ENCODE data around the gene STUM. TPM values are rescaled to one million over a fixed set of nuclear protein-coding genes. Genes with fewer than 3 reads are reported as not detected.

Gene STUM
- polyA plus RNA-seq, 1 donor (not counting 4 experiments of a cell fraction or from before 2014, with no cell fraction given), result 0.01 TPM

- Histone ChIP-seq H3K79me2 (ENCODE audit: control insufficient read depth, insufficient read depth, low read length) (no peaks in the 10 kb centered on the region), H3K9ac (ENCODE audit: control insufficient read depth, extremely low read depth, insufficient read depth, low read length) (no peak overlapping the region), H4K20me1 (ENCODE audit: control insufficient read depth, extremely low read depth, insufficient read depth, low read length) (no peaks in the 10 kb centered on the region), H3K4me3 (ENCODE audit: control insufficient read depth in 2 of 3, extremely low read depth in 1 of 3, insufficient read depth in 2 of 3, low read depth in 1 of 3, low read length in 3 of 3) (no peak overlapping the region), H3K4me2 (ENCODE audit: control insufficient read depth, extremely low read depth, insufficient read depth, low read depth, low read length) (no peak overlapping the region), H3K9me1 (ENCODE audit: control insufficient read depth, extremely low read depth, insufficient read depth, low read length) (no peaks in the 10 kb centered on the region), H3K9me3 (ENCODE audit: control insufficient read depth, low read depth, low read length) (no peaks in the 10 kb centered on the region), H3K27me3 (ENCODE audit: control insufficient read depth, extremely low read depth, insufficient read depth, low read length) (peaks cover 9% of the 10 kb centered on the region), H3K4me1 (ENCODE audit: control insufficient read depth, extremely low read depth, insufficient read depth, low read length) (no peaks in the 10 kb centered on the region), H2AFZ (ENCODE audit: control insufficient read depth, low read length) (no peak overlapping the region), H3K36me3 (ENCODE audit: control insufficient read depth in 2 of 2, extremely low read depth in 1 of 2, insufficient read depth in 2 of 2, low read length in 2 of 2) (no peaks in the 10 kb centered on the region), H3K27ac (ENCODE audit: control insufficient read depth, insufficient read depth, low read length) (no peak overlapping the region)
- no peak for DNase-seq (ENCODE audit: low read depth, low spot score)
- TF ChIP-seq EZH2 (IDR thresholded peaks at IDR 0.05; ENCODE audit: low read length), result no peak
- TF ChIP-seq, protein P1, sequence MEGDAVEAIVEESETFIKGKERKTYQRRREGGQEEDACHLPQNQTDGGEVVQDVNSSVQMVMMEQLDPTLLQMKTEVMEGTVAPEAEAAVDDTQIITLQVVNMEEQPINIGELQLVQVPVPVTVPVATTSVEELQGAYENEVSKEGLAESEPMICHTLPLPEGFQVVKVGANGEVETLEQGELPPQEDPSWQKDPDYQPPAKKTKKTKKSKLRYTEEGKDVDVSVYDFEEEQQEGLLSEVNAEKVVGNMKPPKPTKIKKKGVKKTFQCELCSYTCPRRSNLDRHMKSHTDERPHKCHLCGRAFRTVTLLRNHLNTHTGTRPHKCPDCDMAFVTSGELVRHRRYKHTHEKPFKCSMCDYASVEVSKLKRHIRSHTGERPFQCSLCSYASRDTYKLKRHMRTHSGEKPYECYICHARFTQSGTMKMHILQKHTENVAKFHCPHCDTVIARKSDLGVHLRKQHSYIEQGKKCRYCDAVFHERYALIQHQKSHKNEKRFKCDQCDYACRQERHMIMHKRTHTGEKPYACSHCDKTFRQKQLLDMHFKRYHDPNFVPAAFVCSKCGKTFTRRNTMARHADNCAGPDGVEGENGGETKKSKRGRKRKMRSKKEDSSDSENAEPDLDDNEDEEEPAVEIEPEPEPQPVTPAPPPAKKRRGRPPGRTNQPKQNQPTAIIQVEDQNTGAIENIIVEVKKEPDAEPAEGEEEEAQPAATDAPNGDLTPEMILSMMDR (optimal IDR thresholded peaks at IDR 0.05 in 1 of 3, IDR thresholded peaks at IDR 0.05 in 1 of 3, conservative IDR thresholded peaks at IDR 0.05 in 1 of 3; ENCODE audit: extremely low read depth in 1 of 3, insufficient read depth in 2 of 3, low read length in 3 of 3), result no peak
- no peak for FAIRE-seq
- dilution Hi-C loops (cut with MboI; ENCODE audit: extremely low pct_ligation_motif_present, low sequenced_read_pairs), result no loop called here
These were observed 11.7 kb downstream of the STUM start for GRCh38 chr1:226560243-226560642.

DNA sequence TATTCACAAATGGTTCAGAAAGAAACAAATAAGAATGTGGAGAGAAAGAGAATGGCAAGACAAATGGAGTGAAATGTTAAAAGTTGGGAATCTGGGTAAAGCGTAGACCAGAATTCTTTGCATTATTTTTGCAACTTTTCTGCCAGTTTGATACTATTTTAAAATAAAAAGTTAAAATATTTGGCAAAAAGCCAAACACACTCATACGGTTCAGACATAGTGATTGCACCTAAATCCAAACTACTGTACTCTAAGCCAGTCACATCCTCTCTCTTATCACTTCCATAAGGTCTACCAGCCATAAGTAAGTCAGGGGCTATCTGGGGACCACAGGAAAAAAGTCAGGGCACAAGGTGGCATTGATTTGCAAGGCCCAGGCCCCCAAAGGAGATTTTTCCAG is 14.4 kb downstream of the STUM start:
- no peak for TF ChIP-seq EZH2 (IDR thresholded peaks at IDR 0.05; ENCODE audit: low read length)
- TF ChIP-seq, protein P1 (optimal IDR thresholded peaks at IDR 0.05 in 1 of 3, IDR thresholded peaks at IDR 0.05 in 1 of 3, conservative IDR thresholded peaks at IDR 0.05 in 1 of 3; ENCODE audit: extremely low read depth in 1 of 3, insufficient read depth in 2 of 3, low read length in 3 of 3), result no peak
- Histone ChIP-seq H3K9me1 (ENCODE audit: control insufficient read depth, extremely low read depth, insufficient read depth, low read length) (no peaks in the 10 kb centered on the region), H3K4me3 (ENCODE audit: control insufficient read depth in 2 of 3, extremely low read depth in 1 of 3, insufficient read depth in 2 of 3, low read depth in 1 of 3, low read length in 3 of 3) (no peak overlapping the region), H3K9ac (ENCODE audit: control insufficient read depth, extremely low read depth, insufficient read depth, low read length) (no peak overlapping the region), H3K36me3 (ENCODE audit: control insufficient read depth in 2 of 2, extremely low read depth in 1 of 2, insufficient read depth in 2 of 2, low read length in 2 of 2) (no peaks in the 10 kb centered on the region), H4K20me1 (ENCODE audit: control insufficient read depth, extremely low read depth, insufficient read depth, low read length) (no peaks in the 10 kb centered on the region), H3K79me2 (ENCODE audit: control insufficient read depth, insufficient read depth, low read length) (no peaks in the 10 kb centered on the region), H3K27me3 (ENCODE audit: control insufficient read depth, extremely low read depth, insufficient read depth, low read length) (peaks cover 21% of the 10 kb centered on the region), H3K4me1 (ENCODE audit: control insufficient read depth, extremely low read depth, insufficient read depth, low read length) (no peaks in the 10 kb centered on the region), H3K4me2 (ENCODE audit: control insufficient read depth, extremely low read depth, insufficient read depth, low read depth, low read length) (no peak overlapping the region), H3K9me3 (ENCODE audit: control insufficient read depth, low read depth, low read length) (no peaks in the 10 kb centered on the region), H2AFZ (ENCODE audit: control insufficient read depth, low read length) (no peak overlapping the region), H3K27ac (ENCODE audit: control insufficient read depth, insufficient read depth, low read length) (no peak overlapping the region)
- FAIRE-seq (no peak), DNase-seq (ENCODE audit: low read depth, low spot score) (no peak)
- dilution Hi-C loops (cut with MboI; ENCODE audit: extremely low pct_ligation_motif_present, low sequenced_read_pairs), result no loop called here

All from keratinocyte (primary cell).